Neutrophil (primary cell): Measurements from ENCODE around the gene CNPY1.

Source experiments
- H3K27ac ChIP-seq: fragments of 200-600 bp; sonication (generic); 2 replicates; pipeline ENCODE4 v1.5.1; 2016; ENCODE audit warnings: mild to moderate bottlenecking, moderate library complexity
- H3K27me3 ChIP-seq: fragments of 200-600 bp; sonication (generic); 2 replicates; pipeline ENCODE4 v1.6.0; 2016; ENCODE audit warnings: mild to moderate bottlenecking
- H3K36me3 ChIP-seq: fragments of 200-600 bp; sonication (generic); 2 replicates; pipeline ENCODE4 v1.5.1; 2017
- H3K4me1 ChIP-seq, 2 experiments: fragments of 200-600 bp in 1 of 2; sonication (generic) in 1 of 2; 1 replicate in 1 of 2; 2 replicates in 1 of 2; pipeline versions ENCODE4 v1.5.1 to v1.6.1; 2013 to 2016; ENCODE audit warnings: low read depth in 1 of 2, low read length in 1 of 2, mild to moderate bottlenecking in 1 of 2, moderate library complexity in 1 of 2; ENCODE audit not compliant: control insufficient read depth in 1 of 2, insufficient read depth in 1 of 2
- H3K4me3 ChIP-seq, 2 experiments: fragments of 200-600 bp in 1 of 2; sonication (generic) in 1 of 2; 1 replicate in 1 of 2; 2 replicates in 1 of 2; pipeline ENCODE4 v1.5.1; 2013 to 2016; ENCODE audit warnings: low read depth in 1 of 2, low read length in 1 of 2, mild to moderate bottlenecking in 1 of 2, moderate library complexity in 1 of 2
- H3K9me3 ChIP-seq: fragments of 200-600 bp; sonication (generic); 2 replicates; pipeline ENCODE4 v1.5.1; 2016
- CTCF ChIP-seq: fragments of 200-600 bp; sonication (generic); IDR thresholded peaks from 2 replicates; pipeline ENCODE4 v1.5.1; 2016; ENCODE audit warnings: antibody characterized with exemption

Gene CNPY1

GRCh38 chr7:155557778-155558177, 11.4 kb upstream of the CNPY1 start:
- Histone ChIP-seq H3K27me3 (peaks cover 8% of the 10 kb centered on the region), H3K4me3 (no peak overlapping the region), H3K27ac (no peak overlapping the region), H3K36me3 (no peaks in the 10 kb centered on the region), H3K4me1 (no peaks in the 10 kb centered on the region), H3K9me3 (no peaks in the 10 kb centered on the region)
- TF ChIP-seq CTCF: no peak

GRCh38 chr7:155556763-155557162, 10.4 kb upstream of the CNPY1 start:
- Histone ChIP-seq H3K4me3 (no peak overlapping the region), H3K4me1 (no peaks in the 10 kb centered on the region), H3K27me3 (peaks cover 8% of the 10 kb centered on the region), H3K27ac (no peak overlapping the region), H3K9me3 (no peaks in the 10 kb centered on the region), H3K36me3 (no peaks in the 10 kb centered on the region)
- TF ChIP-seq CTCF: no peak

- Histone ChIP-seq H3K4me1 (no peaks in the 10 kb centered on the region), H3K9me3 (no peaks in the 10 kb centered on the region), H3K4me3 (no peak overlapping the region), H3K27me3 (peaks cover 3% of the 10 kb centered on the region), H3K27ac (no peak overlapping the region), H3K36me3 (no peaks in the 10 kb centered on the region)
- no peak for TF ChIP-seq CTCF
These were observed 8.8 kb upstream of the CNPY1 start for GRCh38 chr7:155555116-155555695.

GRCh38 chr7:155553871-155554270, 7.5 kb upstream of the CNPY1 start:
- Histone ChIP-seq H3K4me1 (no peaks in the 10 kb centered on the region), H3K27me3 (peaks cover 3% of the 10 kb centered on the region), H3K4me3 (no peak overlapping the region), H3K27ac (no peak overlapping the region), H3K36me3 (no peaks in the 10 kb centered on the region), H3K9me3 (no peaks in the 10 kb centered on the region)
- no peak for TF ChIP-seq CTCF

GRCh38 chr7:155551785-155552611, 5.6 kb upstream of the CNPY1 start:
- no peaks in the 10 kb centered on the region for H3K4me1 ChIP-seq
- TF ChIP-seq CTCF: no peak
- H3K4me3 ChIP-seq: no peak overlapping the region

More at GRCh38 chr7:155551785-155552611, 5.6 kb upstream of the CNPY1 start:
- Histone ChIP-seq H3K36me3 (no peaks in the 10 kb centered on the region), H3K27ac (no peak overlapping the region), H3K9me3 (no peaks in the 10 kb centered on the region), H3K27me3 (peaks cover 3% of the 10 kb centered on the region)
